ENCODE results near the gene PCDH9.

- no peak for TF ChIP-seq CTCF (conservative IDR thresholded peaks at IDR 0.05 in 1 of 2, IDR thresholded peaks at IDR 0.05 in 1 of 2; ENCODE audit: extremely low read depth in 1 of 2, insufficient read depth in 1 of 2, low read depth in 1 of 2, low read length in 2 of 2)
- no peak for TF ChIP-seq EZH2 (IDR thresholded peaks at IDR 0.05; ENCODE audit: borderline replicate concordance, low read length)
Measured at GRCh38 chr13:66557357-66557756, 672.8 kb downstream of the PCDH9 start.

Data from mammary epithelial cell (primary cell).